TTC549 (cell line): ENCODE results near the gene LRRC46.

Source experiments
- FAIRE-seq: peaks from 2 replicates; lab custom pipeline; 2012; peaks lifted over from hg19 to GRCh38; lab: Jason Lieb, UNC

Gene LRRC46

GRCh38 chr17:47808830-47809480 is 22.5 kb upstream of the LRRC46 start:
- no peak for FAIRE-seq

GRCh38 chr17:47810200-47810821 is 21.2 kb upstream of the LRRC46 start:
- FAIRE-seq, result no peak

DNA sequence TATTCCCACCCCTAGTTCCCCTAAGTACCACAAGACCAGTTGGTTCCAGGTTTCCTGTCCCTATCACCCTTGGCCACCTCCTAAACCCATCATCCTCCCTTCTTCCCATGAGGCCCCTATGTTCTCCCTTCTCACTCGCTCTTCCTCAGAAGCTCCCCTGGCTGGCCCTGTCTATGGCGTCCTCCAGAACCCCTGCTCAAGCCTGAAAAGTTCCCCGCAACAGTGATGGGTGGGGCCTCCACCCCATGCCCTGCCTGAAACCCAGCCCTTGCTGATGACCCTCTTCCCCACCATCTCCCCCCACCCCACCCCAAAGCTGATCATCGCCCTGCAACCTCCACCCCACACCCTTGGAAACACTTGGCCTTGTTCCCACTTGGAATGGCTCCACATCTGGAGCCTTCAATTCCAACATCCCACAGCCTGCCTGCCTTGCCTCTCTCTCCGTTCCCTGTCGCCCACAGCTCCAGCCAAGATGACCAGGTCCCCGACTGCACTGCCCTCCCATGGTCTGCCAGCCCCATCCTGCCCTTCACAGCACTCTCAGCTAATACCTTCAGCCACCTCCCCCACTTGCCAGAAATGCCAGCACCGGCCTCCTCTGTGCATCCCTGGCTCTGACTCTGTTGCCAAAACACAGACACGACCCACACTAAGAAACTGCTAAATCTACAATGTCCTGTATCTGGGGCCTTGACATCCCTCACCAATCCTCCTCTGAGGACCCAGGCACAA is 20.4 kb upstream of the LRRC46 start:
- FAIRE-seq, result no peak

DNA sequence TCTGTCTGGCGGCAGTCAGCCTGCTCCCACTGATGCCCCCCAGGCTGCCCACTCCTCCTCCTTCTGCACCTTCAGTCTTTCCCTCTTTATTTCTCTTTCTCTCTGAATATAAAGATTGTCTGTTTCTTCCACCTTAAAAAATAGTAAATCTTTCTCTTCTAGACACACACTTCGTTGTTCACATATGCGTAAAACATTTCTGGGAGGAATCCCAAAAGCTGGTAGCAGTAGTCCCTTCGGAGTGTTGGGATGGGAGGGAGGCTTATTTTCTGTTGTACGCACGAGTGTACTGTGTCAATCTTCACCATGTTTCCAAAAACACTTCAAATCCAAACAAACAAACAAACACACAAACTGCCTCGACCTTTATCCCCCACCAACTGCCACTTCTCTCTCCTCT is 19.8 kb upstream of the LRRC46 start:
- no peak for FAIRE-seq

DNA sequence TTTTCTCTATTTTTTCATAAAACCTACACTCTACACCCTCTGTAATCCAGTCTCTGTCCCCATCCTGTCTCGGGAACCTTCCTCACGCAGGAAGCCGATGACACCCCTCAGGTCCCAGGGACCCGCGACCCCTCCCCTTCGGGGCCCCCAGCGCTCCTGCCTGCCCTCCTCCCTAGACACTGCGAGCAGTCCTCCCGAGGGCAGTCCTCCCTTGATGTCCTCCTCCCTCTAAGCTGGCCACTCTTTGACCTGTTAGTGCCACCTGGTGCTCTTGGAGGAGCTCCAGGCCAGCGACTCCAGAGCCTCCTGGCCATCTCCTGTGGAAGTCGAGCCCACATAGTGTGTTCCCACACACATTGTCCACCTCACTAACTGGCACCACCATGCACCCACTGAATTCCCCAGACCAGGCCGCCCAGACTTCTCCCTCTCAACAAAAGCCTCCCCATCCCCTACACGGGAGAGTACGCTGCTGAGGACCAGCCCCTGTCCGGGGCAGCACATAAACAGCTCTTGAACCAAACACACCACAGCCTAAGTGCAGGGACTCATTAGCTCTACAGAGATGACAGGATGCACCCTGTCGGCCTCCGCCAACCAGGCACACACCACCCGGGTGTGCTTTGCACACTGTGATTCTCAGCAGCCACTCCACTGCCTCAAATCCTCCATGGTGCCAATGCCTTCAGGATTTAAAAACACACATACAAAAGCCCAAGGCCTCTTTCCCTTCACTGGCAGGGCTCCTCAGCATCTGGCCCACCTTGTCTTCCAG is 19.1 kb upstream of the LRRC46 start:
- FAIRE-seq, result no peak

DNA sequence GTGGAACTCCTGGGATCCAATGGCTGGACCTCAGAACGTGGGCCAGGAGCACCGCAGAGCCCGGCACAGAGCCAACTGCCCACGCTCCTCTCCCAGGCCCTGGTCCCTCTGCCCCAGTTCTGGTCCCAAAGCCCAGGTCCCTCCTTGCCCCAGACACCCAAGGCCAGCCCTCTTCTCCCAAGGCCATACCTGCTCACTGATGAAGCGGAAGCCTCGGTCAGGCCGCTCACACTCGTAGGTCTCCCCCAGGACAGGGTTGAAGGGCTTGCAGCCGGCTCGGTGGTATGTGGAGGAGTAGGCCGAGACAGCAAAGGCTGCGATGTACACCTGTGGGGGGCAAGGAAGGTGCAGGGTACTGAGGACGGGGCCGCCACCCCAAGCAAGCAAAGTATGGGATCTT is 18.4 kb upstream of the LRRC46 start:
- no peak for FAIRE-seq

DNA sequence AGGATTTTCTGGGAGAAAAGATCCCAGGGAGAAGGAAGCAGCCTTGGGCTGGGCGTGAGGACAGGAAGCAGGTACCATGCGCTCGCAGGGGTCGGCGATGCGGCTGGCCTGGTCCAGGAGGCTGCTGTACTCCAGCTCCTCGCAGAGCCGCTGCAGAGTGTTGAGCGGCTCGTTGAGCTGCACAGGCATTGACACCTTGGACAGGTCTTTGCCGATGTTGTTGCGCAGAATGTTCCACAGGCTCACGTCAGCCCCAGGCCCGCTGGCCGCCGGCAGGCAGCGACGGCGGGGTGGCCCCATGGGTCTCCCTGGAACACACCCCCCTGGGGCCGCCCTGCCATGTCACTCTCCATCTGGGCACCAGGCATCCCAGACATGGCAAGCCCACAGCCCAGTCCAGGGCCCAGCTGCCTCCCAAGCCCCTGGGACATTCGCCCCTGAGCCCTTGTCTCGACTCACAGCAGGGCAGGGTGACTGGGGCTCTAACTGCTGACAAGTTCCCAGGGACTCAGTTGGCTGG is 17.9 kb upstream of the LRRC46 start:
- no peak for FAIRE-seq

- FAIRE-seq, result no peak
Observed at GRCh38 chr17:47815106-47815918, 16.2 kb upstream of the LRRC46 start.

DNA sequence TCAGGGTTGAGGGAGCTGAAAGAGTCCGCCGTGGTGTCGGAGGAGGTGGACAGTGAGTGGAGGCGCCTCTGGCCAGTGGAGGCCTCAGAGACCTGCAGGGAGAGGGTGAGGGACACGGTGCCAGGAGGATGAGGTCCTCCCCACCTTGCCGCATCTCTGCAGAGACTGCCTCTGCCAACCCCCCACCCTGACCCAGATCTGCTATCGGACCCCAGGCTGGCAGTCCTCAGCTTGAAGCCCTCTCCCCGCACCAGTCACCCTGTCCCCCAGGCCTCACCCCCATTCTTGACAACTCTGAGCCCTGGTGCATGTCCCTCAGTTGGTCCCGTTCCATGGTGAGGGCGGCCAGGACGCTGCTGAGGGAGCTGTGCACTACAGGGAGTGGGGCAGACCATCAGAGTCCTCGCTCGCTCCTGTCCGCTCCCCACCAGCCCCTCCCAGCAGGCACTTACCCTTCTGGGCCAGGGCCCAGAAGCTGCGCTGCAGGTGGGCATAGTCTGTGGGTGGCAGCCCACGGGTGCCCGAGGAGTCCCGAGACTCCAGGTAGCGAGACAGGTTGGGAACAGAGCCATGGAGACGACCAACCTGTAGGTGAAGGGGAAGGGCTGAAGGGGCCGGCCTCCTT is 15.2 kb upstream of the LRRC46 start:
- FAIRE-seq, result no peak

GRCh38 chr17:47816947-47817346 is 14.5 kb upstream of the LRRC46 start:
- no peak for FAIRE-seq

- no peak for FAIRE-seq
Observed at GRCh38 chr17:47818002-47818695, 13.3 kb upstream of the LRRC46 start.

DNA sequence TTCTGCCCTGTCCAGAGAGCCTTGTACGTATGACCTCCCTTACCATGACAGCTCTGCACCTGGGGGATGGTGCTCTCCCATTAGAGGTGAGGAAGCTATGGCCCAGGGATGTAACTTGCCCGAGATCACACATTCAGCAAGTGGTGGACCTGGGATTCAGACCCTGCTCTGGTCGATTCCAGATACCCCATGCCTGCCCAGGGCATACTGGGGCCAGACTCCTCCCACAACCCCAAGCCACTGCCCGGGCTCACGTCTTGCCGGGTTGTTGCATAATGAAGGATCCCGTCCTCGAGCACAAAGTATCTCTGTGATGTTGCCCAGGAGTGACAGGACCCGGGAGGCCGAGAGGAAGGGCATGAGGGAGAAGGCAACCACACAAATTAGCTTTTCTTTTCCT is 12.0 kb upstream of the LRRC46 start:
- no peak for FAIRE-seq

- no peak for FAIRE-seq
Observed at GRCh38 chr17:47820033-47820789, 11.3 kb upstream of the LRRC46 start.

DNA sequence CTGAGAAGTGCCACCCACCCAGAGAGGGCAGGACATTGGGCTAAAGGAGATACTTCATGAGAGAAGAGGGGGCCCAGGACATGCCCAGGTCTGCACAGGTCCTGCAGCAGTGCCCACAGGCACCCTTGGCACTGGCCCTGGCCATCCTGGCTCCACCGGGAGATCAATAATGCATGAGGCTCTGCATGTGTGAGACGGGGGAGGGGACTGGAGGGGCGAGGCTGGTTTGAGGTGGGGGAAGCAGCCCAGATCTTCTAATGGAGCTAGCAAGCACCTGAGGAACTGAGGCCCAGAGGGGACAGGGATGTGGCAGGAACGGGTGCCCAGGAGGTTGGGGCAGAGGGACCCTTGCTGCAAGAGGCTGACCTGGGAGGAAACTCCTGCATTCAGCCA is 10.4 kb upstream of the LRRC46 start:
- no peak for FAIRE-seq

DNA sequence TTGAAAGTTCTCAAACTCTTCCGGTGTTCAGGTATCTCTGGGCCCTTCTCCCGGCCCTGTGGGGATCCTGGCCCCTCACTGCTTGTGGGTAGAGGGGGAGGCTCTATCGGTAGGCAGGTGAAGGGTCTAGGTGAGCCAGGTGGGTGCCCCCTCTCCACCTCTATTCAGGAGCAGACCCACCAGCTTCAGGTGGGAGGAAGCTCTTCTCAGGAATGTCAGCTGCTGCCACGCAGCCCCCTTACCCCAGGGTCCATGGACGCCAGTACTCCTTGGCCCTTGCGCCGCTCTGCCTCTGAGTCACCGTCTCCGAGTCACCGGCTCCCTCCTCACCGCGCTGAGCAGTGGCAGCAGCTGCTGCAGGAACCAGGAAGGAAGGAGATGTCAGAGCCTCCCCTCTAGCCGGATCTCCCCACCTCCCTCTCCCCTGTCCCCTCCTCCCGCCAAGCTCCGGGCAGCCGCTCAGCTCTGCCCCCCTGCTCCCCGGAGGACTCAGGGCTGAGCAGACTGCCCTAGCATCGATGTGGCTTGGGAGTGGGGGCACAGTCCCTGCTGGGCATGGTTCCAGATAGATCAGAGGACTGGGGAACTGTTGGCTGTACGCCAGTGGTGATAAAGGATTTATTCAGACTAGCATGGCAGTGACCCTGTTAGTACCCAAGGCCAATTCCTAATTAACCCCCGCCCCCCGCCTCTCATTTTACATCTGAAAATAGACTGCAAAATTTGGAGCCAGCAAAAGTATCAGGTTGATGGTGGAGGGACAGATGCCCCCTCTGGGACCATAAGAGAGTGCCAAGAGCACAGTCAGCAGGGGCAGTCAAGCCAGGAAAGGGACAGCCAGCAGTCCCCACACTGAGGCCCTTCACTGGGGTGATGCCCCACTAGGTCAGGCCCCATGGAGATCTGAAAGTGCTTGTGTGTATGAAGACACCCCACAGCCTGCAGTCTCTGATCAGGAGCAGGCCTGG is 9.8 kb upstream of the LRRC46 start, which contains the start of gene OSBPL7:
Gene OSBPL7 (minus strand): TSS at position 371 of the 968 bp plus-strand sequence. CDS start 1,516 bp downstream, outside the sequence.
- FAIRE-seq, result no peak

DNA sequence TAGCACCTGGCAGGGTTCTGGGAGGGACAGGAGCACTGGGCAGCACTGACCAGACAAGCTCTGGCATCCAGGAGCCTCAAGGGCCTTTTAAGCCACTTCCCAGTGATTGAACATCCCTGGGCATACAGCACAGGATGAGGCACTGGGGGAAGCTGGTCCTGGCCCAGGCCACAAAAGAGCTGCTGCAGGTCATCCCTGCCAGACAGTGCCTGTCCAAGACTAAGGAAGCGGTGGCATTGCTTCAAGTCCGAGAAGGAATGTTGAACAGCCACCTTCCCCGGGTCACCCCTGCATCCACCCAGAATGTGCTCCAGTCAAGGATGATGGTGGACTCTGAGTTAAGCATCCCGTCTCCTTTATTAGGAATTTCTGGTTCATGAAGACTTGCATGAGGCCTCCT is 8.7 kb upstream of the LRRC46 start:
- no peak for FAIRE-seq

DNA sequence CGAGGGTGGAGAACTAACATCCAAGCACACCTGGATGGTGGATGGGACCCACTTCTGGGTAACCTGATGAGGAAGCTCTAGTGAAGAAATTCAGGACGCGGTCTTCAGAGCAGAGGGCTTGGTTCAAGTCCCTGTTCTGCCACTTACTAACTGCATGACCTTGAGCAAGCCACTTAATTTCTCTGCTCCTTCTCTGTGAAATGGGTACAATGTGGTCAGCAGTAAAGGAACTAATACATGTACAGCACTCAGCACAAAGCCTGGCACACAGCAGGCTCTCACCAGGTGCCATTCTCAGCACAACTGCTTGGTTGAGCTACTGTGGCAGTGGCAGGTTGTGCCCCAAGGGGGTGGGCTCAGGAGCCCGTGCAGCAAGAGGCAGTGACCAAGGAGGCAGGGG is 8.0 kb upstream of the LRRC46 start:
- FAIRE-seq, result no peak

DNA sequence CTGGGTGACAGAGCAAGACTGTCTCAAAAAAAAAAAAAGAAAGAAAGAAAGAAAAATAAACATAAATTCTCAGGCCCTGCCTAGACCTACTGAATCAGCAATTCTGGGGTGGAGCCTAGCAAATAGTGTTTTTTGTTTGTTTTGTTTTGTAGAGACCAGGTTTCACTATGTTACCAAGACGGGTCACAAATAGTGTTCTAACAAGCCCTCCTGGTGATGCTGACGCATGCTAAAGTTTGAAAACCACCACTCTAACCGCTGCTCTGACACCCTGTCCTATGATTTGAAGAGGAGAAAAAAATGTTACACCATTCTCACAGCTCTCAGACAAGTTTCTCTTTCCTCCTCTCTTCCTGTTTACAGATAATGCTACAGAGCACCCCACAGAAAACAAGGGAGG is 1.6 kb upstream of the LRRC46 start:
- no peak for FAIRE-seq
